Calu3 (cell line): Measurements from ENCODE around the gene GNG5. TPM values are rescaled to one million over a fixed set of nuclear protein-coding genes. Genes with fewer than 3 reads are reported as not detected.
A peak's percentile ranks its signal among the peaks of the same experiment; 100 is the strongest.

Experiments
- BruUV-seq: library from RNA; stranded (reverse); fragments of 400-500 nt; replicated peaks from 2 replicates; lab custom pipeline; 2021; lab: Mats Ljungman, UMichigan
- CTCF ChIA-PET: fragments of 300-600 bp; sonication (Branson Sonifier 250); formaldehyde crosslinking; loops from one replicate; lab custom pipeline; 2022; ENCODE audit warnings: antibody characterized with exemption; lab: Charles Lee
- DNase-seq: peaks from one replicate; pipeline ENCODE4 v3.0.0; 2022
- H3K27ac Mint-ChIP-seq: one replicate; pipeline ENCODE4 v1.8.0; 2022; ENCODE audit warnings: mixed read lengths; ENCODE audit not compliant: unreplicated experiment
- H3K27me3 Mint-ChIP-seq: one replicate; pipeline ENCODE4 v1.8.0; 2022; ENCODE audit warnings: mixed read lengths; ENCODE audit not compliant: unreplicated experiment
- H3K36me3 Mint-ChIP-seq: one replicate; pipeline ENCODE4 v1.8.0; 2022; ENCODE audit warnings: mild to moderate bottlenecking, moderate library complexity, mixed read lengths; ENCODE audit not compliant: insufficient read depth, unreplicated experiment
- H3K4me1 Mint-ChIP-seq: one replicate; pipeline ENCODE4 v1.8.0; 2022; ENCODE audit warnings: mild to moderate bottlenecking, low read depth, mixed read lengths; ENCODE audit not compliant: unreplicated experiment
- H3K4me3 Mint-ChIP-seq: one replicate; pipeline ENCODE4 v1.8.0; 2022; ENCODE audit warnings: mild to moderate bottlenecking, low read depth, moderate library complexity, mixed read lengths; ENCODE audit not compliant: unreplicated experiment
- H3K9me3 Mint-ChIP-seq: one replicate; pipeline ENCODE4 v1.8.0; 2022; ENCODE audit warnings: low read depth, mixed read lengths; ENCODE audit not compliant: unreplicated experiment
- intact Hi-C: fragments of 100-400 bp; cut with micrococcal nuclease; formaldehyde crosslinking; loops from one replicate; pipeline ENCODE4 v1.10.0; 2022; ENCODE audit not compliant: unreplicated experiment
- total RNA-seq: library from RNA; stranded (reverse); gene quantifications from 2 replicates; pipeline ENCODE4 v1.2.3, GENCODE V29; 2022
- TF ChIP-seq, protein P1 (sequence below): fragments of 200-600 bp; IDR thresholded peaks from one replicate; pipeline ENCODE4 v1.8.0; 2022; ENCODE audit warnings: antibody characterized with exemption; ENCODE audit not compliant: unreplicated experiment

The GNG5 gene
- total RNA-seq, 1 experiment from 2014 or later: 118 TPM

DNA sequence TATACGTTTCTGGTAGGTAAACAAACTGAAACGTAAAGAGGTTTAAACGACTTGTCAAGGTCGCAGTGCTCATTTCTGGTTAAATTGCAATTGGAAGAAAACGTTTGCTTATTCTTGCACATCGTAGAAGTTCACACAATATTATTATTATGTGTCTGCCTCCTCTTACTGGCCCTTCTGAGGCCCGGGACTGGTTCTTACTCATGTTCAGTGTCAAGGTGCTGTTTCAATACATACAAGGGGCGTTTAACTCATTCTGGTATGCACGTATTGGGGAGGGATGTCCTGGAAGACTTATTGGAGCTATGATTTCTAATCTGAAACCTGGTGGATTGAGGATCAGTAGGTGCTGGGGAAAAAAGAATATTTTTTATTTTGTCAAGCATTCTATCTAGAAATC lies 26.4 kb downstream of the GNG5 start:
- intact Hi-C loops: no loop called here
- Mint-ChIP-seq H3K4me1 (peaks cover 14% of the 10 kb centered on the region), H3K4me3 (peak overlapping the region; percentile 89), H3K9me3 (no peaks in the 10 kb centered on the region), H3K27me3 (no peaks in the 10 kb centered on the region), H3K36me3 (peaks cover 39% of the 10 kb centered on the region), H3K27ac (peak overlapping the region; percentile 88)
- CTCF ChIA-PET: interaction anchor here (0.5 to 1.0 kb wide), 5 partner anchors 12 to 452 kb away, joined by 3 to 8 read pairs (median 4); partner anchors contain the start of genes GNG5 and SPATA1
- no peak for DNase-seq
- TSS peak; percentile 35 for BruUV-seq
- TF ChIP-seq, protein P1, sequence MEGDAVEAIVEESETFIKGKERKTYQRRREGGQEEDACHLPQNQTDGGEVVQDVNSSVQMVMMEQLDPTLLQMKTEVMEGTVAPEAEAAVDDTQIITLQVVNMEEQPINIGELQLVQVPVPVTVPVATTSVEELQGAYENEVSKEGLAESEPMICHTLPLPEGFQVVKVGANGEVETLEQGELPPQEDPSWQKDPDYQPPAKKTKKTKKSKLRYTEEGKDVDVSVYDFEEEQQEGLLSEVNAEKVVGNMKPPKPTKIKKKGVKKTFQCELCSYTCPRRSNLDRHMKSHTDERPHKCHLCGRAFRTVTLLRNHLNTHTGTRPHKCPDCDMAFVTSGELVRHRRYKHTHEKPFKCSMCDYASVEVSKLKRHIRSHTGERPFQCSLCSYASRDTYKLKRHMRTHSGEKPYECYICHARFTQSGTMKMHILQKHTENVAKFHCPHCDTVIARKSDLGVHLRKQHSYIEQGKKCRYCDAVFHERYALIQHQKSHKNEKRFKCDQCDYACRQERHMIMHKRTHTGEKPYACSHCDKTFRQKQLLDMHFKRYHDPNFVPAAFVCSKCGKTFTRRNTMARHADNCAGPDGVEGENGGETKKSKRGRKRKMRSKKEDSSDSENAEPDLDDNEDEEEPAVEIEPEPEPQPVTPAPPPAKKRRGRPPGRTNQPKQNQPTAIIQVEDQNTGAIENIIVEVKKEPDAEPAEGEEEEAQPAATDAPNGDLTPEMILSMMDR: no peak

DNA sequence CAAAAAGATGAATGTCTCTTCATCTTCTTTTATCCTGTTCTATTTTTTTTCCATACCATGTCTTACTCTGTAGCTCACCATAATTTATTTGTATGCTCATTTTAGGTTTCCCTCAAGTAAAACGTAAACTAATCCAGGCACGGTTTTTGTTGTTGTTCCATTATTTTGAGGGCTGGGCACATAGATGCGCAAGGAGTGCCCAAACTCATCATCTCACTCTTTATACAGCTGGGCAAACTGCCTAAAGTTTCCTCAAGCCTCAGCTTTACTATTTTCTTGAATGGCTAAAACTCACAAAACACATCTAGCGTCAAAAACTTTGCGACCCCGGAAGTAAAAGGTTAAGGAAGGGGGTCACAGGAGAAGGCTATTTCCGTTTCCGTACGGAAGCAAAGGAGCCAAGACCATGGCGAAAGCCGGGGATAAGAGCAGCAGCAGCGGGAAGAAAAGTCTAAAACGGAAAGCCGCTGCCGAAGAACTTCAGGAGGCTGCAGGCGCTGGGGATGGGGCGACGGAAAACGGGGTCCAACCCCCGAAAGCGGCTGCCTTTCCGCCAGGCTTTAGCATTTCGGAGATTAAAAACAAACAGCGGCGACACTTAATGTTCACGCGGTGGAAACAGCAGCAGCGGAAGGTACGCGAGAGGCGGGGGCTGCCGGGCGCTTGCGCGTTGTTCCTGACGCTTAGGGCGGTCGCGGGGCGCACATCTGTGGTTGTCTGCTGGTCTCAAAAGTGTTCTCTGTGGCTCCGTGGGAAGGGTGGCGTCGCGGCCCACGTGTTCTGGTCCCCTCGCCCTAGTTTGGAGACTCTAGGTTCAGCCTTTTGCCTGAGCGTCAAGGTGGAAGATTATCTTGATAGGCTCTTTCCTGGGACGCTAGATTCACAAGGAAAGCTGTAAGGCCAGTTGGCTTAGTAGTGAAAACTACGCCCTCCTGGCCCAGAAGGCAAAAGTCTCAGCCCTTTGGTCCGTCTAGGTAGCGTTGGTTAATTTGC lies 27.2 kb downstream of the GNG5 start, which contains the start of gene RPF1:
Gene RPF1 (plus strand): TSS at position 391 of the 993 bp plus-strand sequence. CDS start 16 bp downstream, at position 407.
- peak within 1 kb of the TSS; percentile 89 for H3K4me3 Mint-ChIP-seq
- peak; percentile 62 for DNase-seq
- TF ChIP-seq, protein P1: no peak
- CTCF ChIA-PET: interaction anchor here (0.7 to 1.0 kb wide), 4 partner anchors 13 to 146 kb away, joined by 3 to 8 read pairs (median 4); partner anchors contain the start of genes GNG5 and SPATA1
- TSS peak; percentile 90 for BruUV-seq
- H3K27ac Mint-ChIP-seq: peak within 1 kb of the TSS; percentile 88
- intact Hi-C loops: no loop called here
- H3K36me3 Mint-ChIP-seq: peaks cover 37% of the 10 kb centered on the region
- no peaks in the 10 kb centered on the region for H3K27me3 Mint-ChIP-seq
- peaks cover 14% of the 10 kb centered on the region for H3K4me1 Mint-ChIP-seq
- no peaks in the 10 kb centered on the region for H3K9me3 Mint-ChIP-seq

DNA sequence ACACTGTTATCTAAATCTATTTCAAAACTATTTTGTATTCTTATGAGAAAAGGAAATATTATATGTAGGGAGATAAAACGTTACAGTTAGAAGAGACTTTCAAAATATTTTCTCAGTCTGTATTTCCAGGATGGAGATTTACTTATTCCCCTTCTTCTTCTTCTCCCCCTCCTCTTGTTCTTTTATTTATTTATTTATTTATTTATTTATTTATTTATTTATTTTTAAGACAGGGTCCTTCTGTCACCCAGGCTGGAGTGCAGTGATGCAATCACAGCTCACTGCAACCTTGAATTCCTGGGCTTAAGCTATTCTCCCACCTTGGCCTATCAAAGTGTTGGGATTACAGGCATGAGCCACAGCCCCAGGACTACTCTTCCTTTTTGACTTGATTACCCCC lies 30.2 kb downstream of the GNG5 start:
- no peaks in the 10 kb centered on the region for H3K9me3 Mint-ChIP-seq
- BruUV-seq: no TSS peak
- H3K4me3 Mint-ChIP-seq: no peak overlapping the region
- peaks cover 8% of the 10 kb centered on the region for H3K4me1 Mint-ChIP-seq
- TF ChIP-seq, protein P1: no peak
- no peak for DNase-seq
- no peaks in the 10 kb centered on the region for H3K27me3 Mint-ChIP-seq
- CTCF ChIA-PET: no interaction called here
- intact Hi-C loops: no loop called here
- H3K36me3 Mint-ChIP-seq: peaks cover 23% of the 10 kb centered on the region
- no peak overlapping the region for H3K27ac Mint-ChIP-seq

DNA sequence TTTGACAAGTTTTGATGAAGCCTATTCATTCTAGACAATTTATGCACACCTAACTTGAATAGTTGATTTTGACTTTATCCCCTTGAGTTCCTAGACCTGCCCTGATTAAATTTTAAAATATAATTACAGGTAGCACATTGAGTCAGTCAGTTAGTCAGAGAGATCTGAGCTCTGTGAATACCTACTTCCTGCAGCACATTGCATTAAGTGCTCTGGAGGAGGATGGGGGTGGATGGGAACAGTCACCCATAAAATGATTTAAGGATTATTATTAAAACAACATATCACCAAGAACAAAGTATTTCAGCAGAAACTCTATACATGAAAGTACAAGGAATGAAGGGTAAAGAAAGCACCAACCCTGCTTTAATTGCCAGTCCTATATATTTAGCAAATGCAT lies 39.1 kb downstream of the GNG5 start:
- no TSS peak for BruUV-seq
- no peaks in the 10 kb centered on the region for H3K9me3 Mint-ChIP-seq
- no peak overlapping the region for H3K4me3 Mint-ChIP-seq
- no peak overlapping the region for H3K27ac Mint-ChIP-seq
- H3K4me1 Mint-ChIP-seq: no peaks in the 10 kb centered on the region
- TF ChIP-seq, protein P1: no peak
- no peak for DNase-seq
- H3K36me3 Mint-ChIP-seq: no peaks in the 10 kb centered on the region
- intact Hi-C loops: no loop called here
- no peaks in the 10 kb centered on the region for H3K27me3 Mint-ChIP-seq
- CTCF ChIA-PET: interaction anchor here (0.6 to 2.0 kb wide), 2 partner anchors 10 to 17 kb away, joined by 3 to 5 read pairs; no protein-coding TSS in a partner anchor
